GM18505 (cell line): ENCODE measurements around the gene TRAF3.

Experiments
- ATAC-seq: cut with Tn5 transposase; IDR thresholded peaks from one replicate; pipeline ENCODE4 v1.9.1; 2021; ENCODE audit not compliant: unreplicated experiment
- POLR2A ChIP-seq: IDR thresholded peaks from 4 replicates; pipeline ENCODE4 v1.6.1; 2011; ENCODE audit warnings: borderline replicate concordance; ENCODE audit not compliant: insufficient read depth, insufficient read length; ENCODE audit errors: extremely low read depth

The TRAF3 gene

DNA sequence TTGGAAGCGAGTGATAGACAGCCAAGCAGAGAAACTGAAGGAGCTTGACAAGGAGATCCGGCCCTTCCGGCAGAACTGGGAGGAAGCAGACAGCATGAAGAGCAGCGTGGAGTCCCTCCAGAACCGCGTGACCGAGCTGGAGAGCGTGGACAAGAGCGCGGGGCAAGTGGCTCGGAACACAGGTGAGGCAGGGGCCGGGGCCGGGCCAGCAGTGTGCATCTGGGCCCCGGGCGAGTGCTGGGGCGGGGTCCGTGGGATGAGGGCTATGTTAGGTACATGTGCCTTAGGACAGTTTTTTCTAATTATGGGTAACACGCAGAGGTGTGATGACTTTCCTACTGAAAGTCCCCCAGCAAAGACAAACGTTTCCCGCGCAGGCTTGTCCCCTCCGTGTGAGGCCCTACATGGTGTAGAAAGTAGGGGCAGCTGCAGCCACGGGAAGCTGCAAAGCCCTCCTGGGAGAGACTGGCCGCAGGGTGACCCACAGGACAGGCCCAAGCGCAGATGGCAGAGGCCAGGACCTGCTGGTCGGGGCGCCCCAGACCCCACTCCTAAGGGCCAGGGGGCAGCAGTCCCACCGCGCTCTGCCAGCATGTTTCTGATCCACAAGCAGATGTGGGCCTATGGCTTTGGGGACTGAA is 126.1 kb downstream of the TRAF3 start:
- no peak for TF ChIP-seq POLR2A
- ATAC-seq: no peak

DNA sequence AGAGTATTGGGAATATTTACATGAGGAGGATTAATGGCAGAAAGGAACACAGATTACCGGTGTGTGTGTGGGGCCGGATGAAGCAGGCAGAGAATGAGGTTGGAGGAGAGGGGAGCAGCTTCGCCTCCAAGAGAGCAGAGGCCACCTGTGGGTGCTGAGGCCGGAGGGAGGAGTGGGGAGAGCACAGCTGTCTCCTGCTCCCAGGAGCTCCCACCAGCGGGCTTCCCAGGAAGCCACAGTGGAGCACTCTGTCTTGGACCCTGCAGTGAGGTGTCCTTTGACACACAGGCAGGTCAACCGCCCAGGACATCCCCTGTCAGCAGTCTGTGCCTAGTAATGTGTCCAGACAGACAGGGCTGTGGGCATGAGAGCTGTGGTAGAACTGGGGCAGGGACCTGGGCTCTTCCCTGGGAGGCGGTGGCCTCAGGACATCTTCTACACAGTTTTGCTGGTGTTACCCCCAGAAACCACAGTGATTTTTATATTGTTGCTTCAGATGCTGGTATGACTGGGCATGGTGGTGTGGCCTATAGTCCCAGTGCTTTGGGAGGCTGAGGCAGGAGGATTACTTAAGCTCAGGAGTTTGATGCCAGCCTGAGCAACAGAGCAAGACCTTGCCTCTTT is 126.8 kb downstream of the TRAF3 start:
- no peak for TF ChIP-seq POLR2A
- no peak for ATAC-seq

DNA sequence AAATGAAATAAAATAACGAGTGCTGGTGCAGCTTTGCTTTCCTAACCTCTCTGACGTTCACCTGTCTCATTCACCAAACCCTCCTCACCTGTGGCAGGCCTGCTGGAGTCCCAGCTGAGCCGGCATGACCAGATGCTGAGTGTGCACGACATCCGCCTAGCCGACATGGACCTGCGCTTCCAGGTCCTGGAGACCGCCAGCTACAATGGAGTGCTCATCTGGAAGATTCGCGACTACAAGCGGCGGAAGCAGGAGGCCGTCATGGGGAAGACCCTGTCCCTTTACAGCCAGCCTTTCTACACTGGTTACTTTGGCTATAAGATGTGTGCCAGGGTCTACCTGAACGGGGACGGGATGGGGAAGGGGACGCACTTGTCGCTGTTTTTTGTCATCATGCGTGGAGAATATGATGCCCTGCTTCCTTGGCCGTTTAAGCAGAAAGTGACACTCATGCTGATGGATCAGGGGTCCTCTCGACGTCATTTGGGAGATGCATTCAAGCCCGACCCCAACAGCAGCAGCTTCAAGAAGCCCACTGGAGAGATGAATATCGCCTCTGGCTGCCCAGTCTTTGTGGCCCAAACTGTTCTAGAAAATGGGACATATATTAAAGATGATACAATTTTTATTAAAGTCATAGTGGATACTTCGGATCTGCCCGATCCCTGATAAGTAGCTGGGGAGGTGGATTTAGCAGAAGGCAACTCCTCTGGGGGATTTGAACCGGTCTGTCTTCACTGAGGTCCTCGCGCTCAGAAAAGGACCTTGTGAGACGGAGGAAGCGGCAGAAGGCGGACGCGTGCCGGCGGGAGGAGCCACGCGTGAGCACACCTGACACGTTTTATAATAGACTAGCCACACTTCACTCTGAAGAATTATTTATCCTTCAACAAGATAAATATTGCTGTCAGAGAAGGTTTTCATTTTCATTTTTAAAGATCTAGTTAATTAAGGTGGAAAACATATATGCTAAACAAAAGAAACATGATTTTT is 128.2 kb downstream of the TRAF3 start:
- ATAC-seq: no peak
- TF ChIP-seq POLR2A: no peak

DNA sequence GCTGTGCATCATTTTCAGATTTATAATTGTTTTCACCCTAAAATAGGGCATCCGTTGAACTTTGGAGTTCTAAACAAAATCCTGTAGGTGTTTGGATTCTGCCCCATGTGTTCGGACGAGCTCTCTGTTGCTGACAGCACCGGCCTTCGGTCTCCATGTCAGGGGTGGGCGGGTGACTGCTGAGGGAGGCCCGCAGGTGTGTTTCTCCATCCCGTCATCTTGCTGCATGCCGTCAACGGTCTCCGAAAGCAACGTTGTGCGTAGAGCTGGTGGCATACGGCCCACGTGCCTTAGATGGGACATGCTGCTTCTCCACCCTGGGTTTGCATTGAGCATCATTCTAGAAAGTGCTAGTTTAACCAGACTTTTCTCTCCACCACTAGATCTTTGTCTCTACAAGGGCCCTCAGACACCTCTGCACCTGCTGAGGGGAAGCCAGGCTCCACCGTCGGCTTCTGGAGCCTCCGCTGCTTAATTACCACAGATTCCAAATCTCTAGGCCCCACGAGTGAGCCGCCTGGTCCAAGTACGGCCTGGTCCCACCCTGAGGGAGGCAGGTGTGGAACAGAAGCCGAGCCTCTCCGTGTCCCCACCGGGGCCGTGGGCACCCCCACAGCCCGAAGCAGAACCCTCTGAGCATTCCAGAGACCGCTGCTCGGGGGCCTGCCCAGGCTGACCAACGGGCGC is 129.5 kb downstream of the TRAF3 start:
- ATAC-seq: no peak
- TF ChIP-seq POLR2A: no peak

DNA sequence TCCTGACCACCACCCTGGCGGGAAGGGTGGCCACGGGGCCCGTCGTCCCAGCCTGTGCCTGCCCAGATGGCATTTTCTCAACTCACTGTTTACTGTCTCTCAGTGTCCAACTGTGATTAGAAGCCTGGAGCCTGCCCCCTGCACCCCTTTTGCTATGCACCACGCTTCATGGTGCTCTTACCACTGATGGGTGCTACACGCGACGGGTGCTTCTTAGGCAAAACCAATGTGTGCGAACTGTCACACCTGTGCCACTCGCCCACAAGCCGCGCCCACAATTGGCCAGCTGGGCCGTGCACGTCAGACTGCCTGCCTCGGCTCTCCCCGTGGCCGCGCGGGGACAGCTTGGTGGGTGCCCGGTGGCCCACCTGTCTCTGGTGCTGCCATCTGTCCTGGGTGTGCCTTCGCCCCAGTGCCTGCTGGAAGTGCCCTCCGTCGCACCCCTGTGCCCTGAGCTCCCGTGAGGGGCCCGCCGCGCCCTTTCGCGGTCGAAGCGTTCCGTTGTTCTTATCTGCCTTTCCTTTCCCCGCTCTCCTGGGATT is 130.1 kb downstream of the TRAF3 start:
- TF ChIP-seq POLR2A: no peak
- ATAC-seq: no peak

DNA sequence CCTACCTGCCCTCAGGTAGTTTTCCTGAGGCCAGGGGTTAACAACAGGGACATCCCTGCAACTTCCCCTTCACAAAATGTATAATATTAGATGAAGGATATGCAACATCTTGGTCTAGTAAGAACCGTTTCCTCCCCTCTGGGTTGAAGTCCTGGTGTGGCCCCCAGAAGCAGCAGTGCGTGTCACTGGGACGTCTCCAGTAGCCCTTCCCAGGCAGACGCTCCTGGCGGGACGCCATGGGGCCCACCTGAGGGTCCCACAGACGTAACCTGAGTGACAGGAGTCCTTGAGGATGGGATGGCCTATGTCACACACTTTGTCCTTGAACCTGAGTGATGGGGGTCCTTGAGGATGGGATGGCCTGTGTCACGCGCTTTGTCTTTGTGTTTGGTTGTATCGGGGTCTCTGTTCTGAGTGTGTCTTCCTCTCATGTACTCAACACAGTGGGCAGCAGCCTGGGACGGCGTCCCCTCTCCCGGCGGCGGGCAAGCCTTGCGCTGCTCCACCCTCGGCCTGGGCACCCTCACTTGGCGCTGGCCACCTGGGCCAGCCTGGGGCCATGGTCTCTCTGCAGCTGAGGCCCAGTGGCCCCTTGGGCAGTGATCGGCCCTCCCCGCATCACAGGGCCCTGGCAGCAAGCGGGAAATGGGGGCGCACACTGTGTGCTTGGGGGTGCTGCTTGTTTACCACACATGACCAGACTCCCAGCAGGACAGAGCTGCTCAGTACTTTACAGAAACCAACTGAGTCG is 130.9 kb downstream of the TRAF3 start:
- no peak for ATAC-seq
- TF ChIP-seq POLR2A: peak; percentile 27

DNA sequence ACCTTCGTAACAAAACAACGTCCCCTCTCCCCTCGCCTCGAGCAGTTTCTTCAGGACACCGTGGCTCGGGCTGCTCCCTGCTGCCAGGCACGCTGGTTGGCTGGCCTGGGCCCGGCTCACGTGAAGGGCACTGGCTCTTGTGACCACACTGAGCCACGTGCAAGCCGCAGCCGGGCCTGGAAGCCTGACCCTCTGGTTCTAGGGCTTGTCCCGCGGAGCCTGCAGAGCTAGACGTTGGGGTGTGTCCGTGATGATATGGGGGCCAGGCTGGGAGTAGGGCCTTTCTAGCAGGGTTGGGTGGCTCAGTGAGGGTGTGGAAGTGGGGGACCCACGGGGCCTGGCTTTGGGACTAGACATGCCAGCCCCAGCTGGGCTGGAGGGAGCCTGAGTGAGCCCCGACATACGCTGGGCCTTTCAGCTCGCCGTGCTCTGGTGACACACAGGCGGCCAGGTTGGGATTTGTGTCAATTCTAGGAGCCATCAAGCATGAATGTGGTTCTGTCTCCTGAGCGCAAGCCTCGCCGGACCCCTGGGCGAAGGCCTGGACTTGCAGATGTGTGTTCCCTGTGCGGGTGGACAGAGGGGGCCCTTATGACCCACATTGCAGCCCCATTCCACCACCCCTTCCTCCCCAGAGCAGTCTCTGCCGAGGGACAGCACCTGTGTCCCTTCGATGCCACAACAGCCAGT is 131.7 kb downstream of the TRAF3 start:
- no peak for ATAC-seq
- no peak for TF ChIP-seq POLR2A

DNA sequence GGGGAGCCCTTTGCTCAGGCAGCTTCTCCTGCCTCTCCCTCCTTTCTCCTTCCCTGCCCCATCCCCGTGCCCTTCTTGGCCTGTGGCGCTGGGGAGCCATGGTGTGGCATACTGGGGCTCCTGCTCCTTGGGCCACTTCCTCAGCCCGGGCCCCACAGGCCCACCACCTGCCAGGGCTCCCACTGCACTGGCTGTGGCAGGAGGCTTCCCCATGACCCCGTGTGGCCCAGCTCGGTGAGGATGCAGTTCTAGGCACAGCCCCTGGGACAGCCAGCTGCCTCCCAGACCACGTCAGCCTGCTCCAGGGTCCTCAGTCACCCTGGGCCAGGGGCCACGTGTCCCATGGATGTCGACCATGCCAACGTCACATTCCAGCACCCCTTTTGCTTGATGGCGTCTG is 132.2 kb downstream of the TRAF3 start:
- no peak for ATAC-seq
- TF ChIP-seq POLR2A: no peak

DNA sequence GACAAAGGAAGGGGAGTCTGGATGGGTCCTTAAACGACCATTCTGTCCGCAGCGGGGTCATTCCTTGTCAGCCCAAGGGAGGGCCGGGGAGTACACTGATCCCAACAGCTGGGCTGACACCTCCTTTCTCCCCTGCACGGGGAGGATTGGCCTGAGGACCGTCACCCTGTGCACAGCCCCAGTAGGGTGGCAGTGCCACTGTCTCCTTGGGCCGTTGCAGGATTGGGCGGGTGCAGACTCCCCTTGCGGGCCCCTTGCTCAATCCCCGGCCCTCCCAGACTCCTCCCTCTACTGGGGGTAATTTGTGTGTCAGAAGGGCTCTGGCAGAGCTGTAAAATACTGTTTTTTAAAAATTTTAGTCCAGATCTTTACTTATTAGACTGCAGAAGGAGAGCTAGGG is 132.7 kb downstream of the TRAF3 start:
- no peak for TF ChIP-seq POLR2A
- ATAC-seq: no peak

DNA sequence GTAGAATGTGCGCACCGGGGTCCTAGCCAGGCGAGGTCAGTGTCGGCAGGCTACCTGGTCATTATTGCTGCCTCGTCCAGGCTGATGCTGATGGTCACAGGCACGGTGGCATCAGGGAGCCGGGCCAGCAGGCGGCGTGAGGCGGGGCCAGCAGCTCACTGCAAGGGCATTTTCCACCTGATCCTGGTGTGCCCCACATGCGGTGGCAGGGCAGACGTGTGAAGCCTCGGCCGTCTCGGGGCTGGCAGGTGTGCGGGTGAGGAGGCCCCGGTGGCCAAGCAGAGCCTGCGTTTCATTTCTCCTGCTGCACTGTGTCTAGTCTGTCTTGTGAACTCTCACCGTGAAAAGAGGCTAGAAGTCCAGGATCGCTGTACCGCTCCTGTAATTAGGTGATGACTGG is 133.2 kb downstream of the TRAF3 start:
- ATAC-seq: no peak
- no peak for TF ChIP-seq POLR2A

DNA sequence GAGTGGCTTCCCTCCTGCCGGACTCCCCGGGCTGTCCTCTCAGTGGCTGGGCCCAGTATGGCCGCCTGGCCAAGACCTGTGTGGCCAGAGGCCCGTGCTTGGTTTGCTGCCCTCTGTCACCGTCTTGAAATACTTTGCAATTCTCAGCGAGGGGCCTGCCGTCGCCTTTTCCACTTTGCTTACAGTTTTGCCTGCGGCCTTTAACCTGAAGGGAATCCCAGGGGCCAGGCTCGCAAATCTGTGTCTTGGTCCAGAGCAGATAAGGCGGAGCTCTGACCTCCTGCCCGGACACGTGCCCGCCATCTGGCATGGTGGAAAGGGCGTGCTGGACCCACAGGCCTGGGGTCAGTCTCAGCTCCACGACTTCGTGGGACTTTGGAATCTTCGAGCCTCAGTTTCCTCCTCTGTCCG is 134.3 kb downstream of the TRAF3 start:
- ATAC-seq: no peak
- TF ChIP-seq POLR2A: no peak
